Subcutaneous preadipocyte (primary cell): Measurements from ENCODE around the gene CERS6. TPM values are rescaled to one million over a fixed set of nuclear protein-coding genes. Genes with fewer than 3 reads are reported as not detected.

Experiments
- small RNA-seq: library from RNA; depleted of rRNA; stranded (forward); fragments of <200 nt; gene quantifications from one replicate; pipeline ENCODE3, GENCODE V24; 2012
- total RNA-seq: library from RNA; depleted of rRNA; stranded (reverse); fragments of >200 nt; gene quantifications from 2 replicates; pipeline ENCODE4 v1.2.3, GENCODE V29; 2012

Gene CERS6, protein sequence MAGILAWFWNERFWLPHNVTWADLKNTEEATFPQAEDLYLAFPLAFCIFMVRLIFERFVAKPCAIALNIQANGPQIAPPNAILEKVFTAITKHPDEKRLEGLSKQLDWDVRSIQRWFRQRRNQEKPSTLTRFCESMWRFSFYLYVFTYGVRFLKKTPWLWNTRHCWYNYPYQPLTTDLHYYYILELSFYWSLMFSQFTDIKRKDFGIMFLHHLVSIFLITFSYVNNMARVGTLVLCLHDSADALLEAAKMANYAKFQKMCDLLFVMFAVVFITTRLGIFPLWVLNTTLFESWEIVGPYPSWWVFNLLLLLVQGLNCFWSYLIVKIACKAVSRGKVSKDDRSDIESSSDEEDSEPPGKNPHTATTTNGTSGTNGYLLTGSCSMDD
- total RNA-seq = 15.4 and 16.0 TPM in 2 replicates

DNA sequence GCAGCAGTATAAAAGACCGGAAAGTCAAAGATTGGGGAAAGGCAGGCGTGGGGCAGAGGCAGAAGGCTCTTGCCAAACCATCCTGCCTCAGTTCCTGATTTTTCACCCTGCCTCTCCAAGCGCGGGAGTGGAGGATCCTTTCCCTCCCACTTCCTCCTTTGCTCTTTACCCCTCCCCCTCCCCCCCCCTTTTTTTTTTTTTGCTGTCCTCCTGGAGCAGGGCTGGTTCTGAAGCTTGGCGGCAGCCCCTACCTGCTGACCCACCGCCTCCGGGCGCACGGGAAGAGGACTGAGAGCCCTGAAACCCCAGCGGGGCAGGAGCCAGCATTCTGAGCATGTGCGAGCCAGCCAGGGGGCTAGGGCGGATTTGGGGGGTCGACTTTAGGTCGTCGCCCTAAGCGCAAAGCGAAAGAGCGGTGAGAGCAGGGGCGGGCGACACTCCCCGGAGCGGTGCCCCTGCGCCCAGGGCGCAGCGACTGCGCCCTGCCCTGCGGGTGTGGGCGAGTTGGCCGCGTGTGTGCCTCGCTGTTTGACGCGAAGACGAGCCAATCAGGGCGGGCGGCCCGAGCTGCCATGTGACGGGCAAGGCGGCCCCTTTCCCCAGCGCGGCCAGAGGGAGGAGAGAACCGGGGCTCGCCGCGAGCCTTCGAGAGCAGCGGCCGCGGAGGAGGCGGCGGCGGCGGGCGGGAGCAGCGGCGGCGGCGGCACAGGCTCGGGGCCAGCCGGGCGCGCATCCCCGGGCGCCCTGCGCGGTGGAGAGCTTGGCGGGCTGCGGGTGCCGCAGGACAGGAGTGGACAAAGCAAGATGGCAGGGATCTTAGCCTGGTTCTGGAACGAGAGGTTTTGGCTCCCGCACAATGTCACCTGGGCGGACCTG, at the start of gene CERS6:
TSS of gene CERS6 (plus strand) at position 628 of the 876 bp plus-strand sequence. CDS start at position 805, 177 bp downstream.

DNA sequence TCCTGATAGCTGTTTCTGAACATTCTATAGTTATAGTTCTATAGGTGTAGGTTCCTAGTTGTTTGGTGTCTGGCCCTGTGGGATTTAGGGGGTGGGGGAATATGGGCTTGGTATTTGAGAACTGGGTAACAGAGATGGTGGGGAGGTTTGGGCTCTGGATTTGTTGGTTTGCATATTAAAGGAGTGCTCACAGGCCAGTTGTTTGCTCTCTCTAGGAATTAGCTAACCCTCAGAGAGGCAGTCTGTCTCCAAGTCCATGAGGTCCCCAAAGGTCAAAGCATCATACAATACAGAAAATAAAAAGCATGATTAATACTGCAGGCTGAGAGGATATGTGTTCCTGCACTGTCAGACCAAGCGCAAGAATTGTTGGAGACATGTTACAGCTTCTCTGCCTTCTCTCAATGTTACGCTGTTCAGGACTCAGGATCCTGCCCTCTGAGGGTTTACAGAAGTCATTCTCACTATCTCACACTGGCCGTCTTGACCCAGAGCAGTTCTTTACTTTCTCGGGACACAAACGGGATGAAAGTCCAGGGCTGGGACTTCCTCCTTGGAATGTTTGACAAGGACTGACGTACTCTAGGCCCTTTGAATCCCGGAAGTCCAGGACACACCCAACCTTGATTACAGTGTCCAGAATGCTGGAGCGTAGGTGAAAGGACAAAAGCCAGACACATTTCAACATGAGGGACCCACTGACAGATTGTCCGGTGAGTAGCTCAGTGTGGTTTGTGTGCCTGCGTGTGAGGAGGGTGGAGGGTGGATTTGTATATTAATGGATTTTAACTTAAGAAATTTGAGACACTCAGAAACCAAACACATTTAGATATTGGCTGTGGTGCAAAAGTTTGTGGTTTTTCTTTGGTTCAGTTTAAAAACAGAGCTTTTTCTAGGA, 346.1 kb downstream of the CERS6 start, which contains the start of gene NOSTRIN:
TSS of gene NOSTRIN (plus strand) at position 677 of the 898 bp plus-strand sequence. CDS start at position 687, 10 bp downstream.

Small RNAs within 50 kb of the gene (small RNA-seq; reads per million reads assigned to genes)
- gene MIR4774 (not detected), gene RN7SL813P (not detected), gene RNU6-766P (not detected)

Other genes starting within 250 kb of the CERS6 start
- 14.7 and 24.0 TPM in 2 replicates for gene STK39, start 208.7 kb upstream of the CERS6 start, total RNA-seq